Colon (tissue), 2 donors: Measurements from ENCODE around the gene ALB.
"Not testable (repeated sequence)": the region's sequence is repeated elsewhere in the genome, so short reads cannot be mapped to it uniquely, and the experiment has no call there.

Experiments
- FAIRE-seq: peaks from 2 replicates; lab custom pipeline; 2012; peaks lifted over from hg19 to GRCh38; lab: Jason Lieb, UNC
- donor health status: control.
- donor health status: control.

Gene ALB

GRCh38 chr4:73404042-73404441, at the start of gene ALB:
TSS of gene ALB (plus strand) at chr4:73404287. CDS start at chr4:73404328, 41 bp downstream.
- FAIRE-seq, result no peak

DNA sequence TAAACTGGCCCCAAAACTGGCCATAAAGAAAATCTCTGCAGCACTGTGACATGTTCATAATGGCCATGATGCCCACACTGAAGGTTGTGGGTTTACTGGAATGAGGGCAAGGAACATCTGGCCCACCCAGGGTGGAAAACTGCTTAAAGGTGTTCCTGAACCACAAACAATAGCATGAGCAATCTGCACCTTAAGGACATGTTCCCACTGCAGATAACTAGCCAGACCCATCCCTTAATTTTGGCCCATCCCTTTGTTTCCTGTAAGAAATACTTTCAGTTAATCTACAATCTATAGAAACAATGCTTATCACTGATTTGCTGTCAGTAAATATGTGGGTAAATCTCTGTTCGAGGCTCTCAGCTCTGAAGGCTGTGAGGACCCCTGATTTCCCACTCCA, 46.9 kb upstream of the ALB start:
- FAIRE-seq, result not testable (repeated sequence)

DNA sequence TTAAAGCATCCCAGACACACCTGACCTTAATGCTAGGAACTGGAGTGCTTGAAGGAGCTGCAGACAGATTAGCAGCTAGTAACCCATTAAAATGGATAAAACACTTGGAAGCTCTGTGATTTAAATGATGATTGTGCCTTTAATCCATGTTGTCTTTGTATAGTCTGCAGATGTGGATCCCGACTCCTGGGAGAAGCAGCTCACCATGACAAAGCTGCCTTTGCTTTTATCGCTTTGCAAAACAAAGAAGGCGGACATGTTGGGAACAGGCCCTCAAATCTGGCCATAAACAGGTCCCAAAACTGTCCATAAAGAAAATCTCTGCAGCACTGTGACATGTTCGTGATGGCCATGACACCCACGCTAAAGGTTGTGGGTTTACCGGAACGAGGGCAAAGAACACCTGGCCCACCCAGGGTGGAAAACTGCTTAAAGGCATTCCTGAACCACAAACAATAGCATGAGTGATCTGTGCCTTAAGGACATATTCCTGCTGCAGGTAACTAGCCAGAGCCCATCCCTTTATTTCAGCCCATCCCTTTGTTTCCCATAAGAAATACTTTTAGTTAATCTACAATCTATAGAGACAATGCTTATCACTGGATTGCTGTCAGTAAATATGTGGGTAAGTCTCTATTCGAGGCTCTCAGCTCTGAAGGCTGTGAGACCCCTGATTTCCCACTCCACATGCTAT, 34.4 kb upstream of the ALB start:
- not testable (repeated sequence) for FAIRE-seq

- FAIRE-seq, result no peak
Measured at GRCh38 chr4:73375328-73375741, 28.8 kb upstream of the ALB start.

GRCh38 chr4:73376251-73376650, 27.8 kb upstream of the ALB start:
- FAIRE-seq, result no peak

GRCh38 chr4:73376976-73377375, 27.1 kb upstream of the ALB start:
- FAIRE-seq, result no peak

- FAIRE-seq, result no peak
Measured at GRCh38 chr4:73378887-73379286, 25.2 kb upstream of the ALB start.

DNA sequence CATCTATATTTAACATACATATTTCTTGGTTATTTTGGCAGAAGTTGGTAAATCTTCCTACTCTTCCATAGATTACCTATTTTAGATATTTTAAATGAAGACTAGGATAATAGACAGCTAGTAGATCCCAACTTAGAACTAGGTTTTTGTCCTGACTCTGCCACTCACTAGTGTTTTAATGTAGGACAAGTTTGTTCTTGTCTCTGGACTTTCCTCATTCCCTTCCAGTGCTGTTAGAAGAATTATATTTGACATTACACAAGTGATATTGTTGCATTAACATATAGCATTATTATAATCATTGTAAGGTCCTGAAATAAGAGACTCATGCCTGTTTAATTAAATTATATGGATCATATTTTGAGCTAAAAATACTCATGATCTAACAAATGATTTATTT, 24.1 kb upstream of the ALB start:
- no peak for FAIRE-seq

DNA sequence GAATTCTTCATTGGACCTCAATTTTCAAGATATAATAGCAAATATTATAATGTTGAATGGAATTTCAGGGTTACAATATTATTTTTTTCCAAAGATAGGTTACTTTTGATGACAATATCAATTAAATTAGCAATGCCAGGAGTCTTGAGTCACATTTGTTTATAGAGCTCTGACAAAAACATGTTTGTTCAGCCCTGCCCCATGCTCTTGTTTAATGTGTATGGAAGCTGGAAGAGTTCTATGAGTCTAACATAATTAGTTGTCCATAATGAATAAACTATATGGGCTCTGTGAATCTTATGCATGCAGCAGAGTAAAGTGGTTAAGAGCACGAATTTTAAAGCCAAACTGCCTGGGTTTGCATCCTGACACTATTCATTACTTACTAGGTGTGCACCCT, 22.9 kb upstream of the ALB start:
- no peak for FAIRE-seq

DNA sequence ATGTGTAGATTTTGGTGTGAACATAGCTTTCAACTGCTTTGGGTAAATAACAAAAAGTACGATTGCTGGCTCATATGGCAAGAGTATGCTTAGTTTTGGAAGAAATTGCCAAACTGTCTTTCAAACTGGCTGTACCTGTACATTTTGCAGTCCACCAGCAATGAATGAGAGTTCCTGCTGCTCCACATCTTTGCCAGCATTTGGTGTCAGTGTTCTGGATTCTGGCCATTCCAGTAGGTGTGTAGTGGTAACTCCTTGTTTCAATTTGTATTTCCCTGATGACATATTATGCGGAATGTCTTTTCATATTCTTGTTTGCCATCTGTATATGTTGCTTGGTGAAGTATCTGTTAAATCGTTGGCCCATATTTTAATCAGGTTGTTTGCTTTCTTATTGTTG, 20.6 kb upstream of the ALB start:
- no peak for FAIRE-seq

GRCh38 chr4:73387552-73387951, 16.5 kb upstream of the ALB start:
- FAIRE-seq, result no peak

DNA sequence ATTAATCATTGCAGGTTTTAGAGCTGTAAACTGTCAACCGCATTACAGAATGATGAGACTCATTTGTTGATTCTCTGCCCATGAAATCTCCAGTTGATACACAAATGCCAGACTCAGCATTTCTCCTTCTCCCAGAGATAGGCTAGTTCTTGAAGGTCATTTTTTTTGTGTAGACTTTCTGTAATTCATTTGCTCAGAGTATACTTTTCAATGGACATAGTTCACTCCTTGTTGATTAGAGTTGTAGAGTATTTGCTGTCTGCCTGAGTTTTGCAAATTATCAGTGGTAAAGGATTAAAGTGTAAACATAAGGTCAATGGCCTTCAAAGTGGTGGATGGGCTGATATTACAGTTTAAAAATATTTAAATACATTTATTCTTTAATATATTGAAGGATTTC, 15.2 kb upstream of the ALB start:
- no peak for FAIRE-seq

- FAIRE-seq, result not testable (repeated sequence)
Measured at GRCh38 chr4:73389663-73390062, 14.4 kb upstream of the ALB start.

GRCh38 chr4:73391774-73392173, 12.3 kb upstream of the ALB start:
- no peak for FAIRE-seq

- FAIRE-seq, result no peak
Measured at GRCh38 chr4:73392936-73393335, 11.2 kb upstream of the ALB start.

DNA sequence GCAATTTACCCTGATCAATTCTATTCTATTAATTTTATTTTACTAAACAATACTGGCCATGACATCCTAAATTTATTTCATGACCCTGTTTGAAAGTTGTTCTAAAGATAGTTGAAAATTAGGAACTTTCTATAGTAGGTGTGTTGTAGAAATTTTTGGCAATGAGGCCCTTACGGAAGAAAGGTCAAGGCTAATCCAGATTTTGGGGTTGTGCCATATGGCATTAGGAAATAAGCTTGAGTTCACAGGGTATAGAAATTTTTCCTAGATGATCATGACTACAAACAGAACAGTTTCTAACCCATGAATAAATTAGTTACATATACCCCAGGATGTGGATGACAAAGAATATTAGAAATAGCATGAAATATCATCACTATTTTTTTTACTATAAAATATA, 7.8 kb upstream of the ALB start:
- FAIRE-seq, result no peak

GRCh38 chr4:73396993-73397972, 6.8 kb upstream of the ALB start:
- no peak for FAIRE-seq

DNA sequence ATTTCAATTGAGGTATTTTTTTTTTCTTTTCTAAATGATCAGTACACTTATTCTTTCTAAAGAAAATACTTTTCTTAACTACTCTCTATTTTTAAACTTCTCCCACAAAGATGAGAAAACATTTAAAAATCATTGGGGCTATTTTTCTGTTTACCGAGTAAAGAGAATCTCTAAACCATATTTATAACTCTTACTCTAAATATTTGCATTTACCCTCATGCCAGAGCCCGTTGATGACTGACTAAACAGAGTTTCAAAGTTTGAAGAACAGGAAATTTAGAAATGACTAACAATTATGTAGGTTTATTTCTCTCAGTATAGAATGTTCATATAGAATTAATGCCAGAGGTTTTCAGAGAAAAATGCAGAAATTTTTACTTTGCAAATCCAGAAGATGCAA, 2.7 kb upstream of the ALB start:
- FAIRE-seq, result no peak

- no peak for FAIRE-seq
Measured at GRCh38 chr4:73404457-73404856, 370 bp downstream of the ALB start.

DNA sequence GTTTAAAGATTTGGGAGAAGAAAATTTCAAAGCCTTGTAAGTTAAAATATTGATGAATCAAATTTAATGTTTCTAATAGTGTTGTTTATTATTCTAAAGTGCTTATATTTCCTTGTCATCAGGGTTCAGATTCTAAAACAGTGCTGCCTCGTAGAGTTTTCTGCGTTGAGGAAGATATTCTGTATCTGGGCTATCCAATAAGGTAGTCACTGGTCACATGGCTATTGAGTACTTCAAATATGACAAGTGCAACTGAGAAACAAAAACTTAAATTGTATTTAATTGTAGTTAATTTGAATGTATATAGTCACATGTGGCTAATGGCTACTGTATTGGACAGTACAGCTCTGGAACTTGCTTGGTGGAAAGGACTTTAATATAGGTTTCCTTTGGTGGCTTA, 1.1 kb downstream of the ALB start:
- no peak for FAIRE-seq

DNA sequence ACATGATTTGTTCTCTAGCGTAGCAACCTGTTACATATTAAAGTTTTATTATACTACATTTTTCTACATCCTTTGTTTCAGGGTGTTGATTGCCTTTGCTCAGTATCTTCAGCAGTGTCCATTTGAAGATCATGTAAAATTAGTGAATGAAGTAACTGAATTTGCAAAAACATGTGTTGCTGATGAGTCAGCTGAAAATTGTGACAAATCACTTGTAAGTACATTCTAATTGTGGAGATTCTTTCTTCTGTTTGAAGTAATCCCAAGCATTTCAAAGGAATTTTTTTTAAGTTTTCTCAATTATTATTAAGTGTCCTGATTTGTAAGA, 2.4 kb downstream of the ALB start:
- no peak for FAIRE-seq

- no peak for FAIRE-seq
Measured at GRCh38 chr4:73407227-73407673, 3.2 kb downstream of the ALB start.

- FAIRE-seq, result no peak
Measured at GRCh38 chr4:73408181-73408867, 4.2 kb downstream of the ALB start.
